ENCODE results near the gene ACOX2. TPM values are rescaled to one million over a fixed set of nuclear protein-coding genes. Genes with fewer than 3 reads are reported as not detected.
A peak's percentile ranks its signal among the peaks of the same experiment; 100 is the strongest.

The ACOX2 gene
- total RNA-seq, 4 donors from 2014 or later, result 5.7 to 12.2 (median 8.5) TPM

GRCh38 chr3:58572013-58572633, 35.1 kb upstream of the ACOX2 start:
- no peak overlapping the region for H3K27ac ChIP-seq
- H3K4me1 ChIP-seq, result peaks cover 25% of the 10 kb centered on the region
- WGBS, result 83% methylated on average over 13 of the region's 13 CpGs
- no peak overlapping the region for H3K4me3 ChIP-seq
- no peak for TF ChIP-seq CTCF (IDR thresholded peaks at IDR 0.05)
- TF ChIP-seq POLR2AphosphoS5 (IDR thresholded peaks at IDR 0.05), result no peak
- no peak for TF ChIP-seq EP300 (IDR thresholded peaks at IDR 0.05)
- no peaks in the 10 kb centered on the region for H3K27me3 ChIP-seq
- peak in 1 of 2 donors; percentile 8 for DNase-seq (ENCODE audit: low spot score in 2 of 2)
- peaks cover 1% of the 10 kb centered on the region for H3K36me3 ChIP-seq
- no peaks in the 10 kb centered on the region for H3K9me3 ChIP-seq

GRCh38 chr3:58570851-58571250, 33.9 kb upstream of the ACOX2 start:
- H3K27ac ChIP-seq, result no peak overlapping the region
- DNase-seq (ENCODE audit: low spot score in 2 of 2), result peak; percentile 20 to 32
- H3K4me1 ChIP-seq, result peaks cover 17% of the 10 kb centered on the region
- H3K27me3 ChIP-seq, result no peaks in the 10 kb centered on the region
- peaks cover 14% of the 10 kb centered on the region for H3K36me3 ChIP-seq
- TF ChIP-seq EP300 (IDR thresholded peaks at IDR 0.05), result no peak
- TF ChIP-seq POLR2AphosphoS5 (IDR thresholded peaks at IDR 0.05), result no peak
- TF ChIP-seq POLR2A (IDR thresholded peaks at IDR 0.05), result no peak
- TF ChIP-seq CTCF (IDR thresholded peaks at IDR 0.05), result no peak
- no peak overlapping the region for H3K4me3 ChIP-seq
- no peaks in the 10 kb centered on the region for H3K9me3 ChIP-seq
- WGBS, result 93% methylated on average over 5 of the region's 5 CpGs

GRCh38 chr3:58569287-58570001, 32.5 kb upstream of the ACOX2 start:
- 91% methylated on average over 12 of the region's 12 CpGs for WGBS
- DNase-seq (ENCODE audit: low spot score in 2 of 2), result peak in 1 of 2 donors; percentile 74
- H3K4me3 ChIP-seq, result no peak overlapping the region
- H3K27ac ChIP-seq, result no peak overlapping the region
- TF ChIP-seq EP300 (IDR thresholded peaks at IDR 0.05) (no peak), CTCF (IDR thresholded peaks at IDR 0.05) (no peak), POLR2A (IDR thresholded peaks at IDR 0.05) (no peak), POLR2AphosphoS5 (IDR thresholded peaks at IDR 0.05) (no peak)
- no peaks in the 10 kb centered on the region for H3K9me3 ChIP-seq
- peaks cover 8% of the 10 kb centered on the region for H3K4me1 ChIP-seq
- no peaks in the 10 kb centered on the region for H3K27me3 ChIP-seq
- peaks cover 16% of the 10 kb centered on the region for H3K36me3 ChIP-seq

- peaks cover 20% of the 10 kb centered on the region for H3K36me3 ChIP-seq
- H3K27ac ChIP-seq, result no peak overlapping the region
- H3K9me3 ChIP-seq, result no peaks in the 10 kb centered on the region
- TF ChIP-seq CTCF (IDR thresholded peaks at IDR 0.05) (peak; percentile 81 to 90), POLR2AphosphoS5 (IDR thresholded peaks at IDR 0.05) (no peak)
- H3K4me1 ChIP-seq, result peaks cover 8% of the 10 kb centered on the region
- no peak overlapping the region for H3K4me3 ChIP-seq
- peak; percentile 87 for DNase-seq (ENCODE audit: low spot score in 2 of 2)
- H3K27me3 ChIP-seq, result no peaks in the 10 kb centered on the region
- WGBS, result 31% methylated on average over 17 of the region's 17 CpGs
These were observed 31.7 kb upstream of the ACOX2 start for GRCh38 chr3:58568572-58569286.

- no peak overlapping the region for H3K27ac ChIP-seq
- no peak for TF ChIP-seq CTCF (IDR thresholded peaks at IDR 0.05)
- TF ChIP-seq POLR2AphosphoS5 (IDR thresholded peaks at IDR 0.05), result no peak
- no peak for TF ChIP-seq POLR2A (IDR thresholded peaks at IDR 0.05)
- TF ChIP-seq EP300 (IDR thresholded peaks at IDR 0.05), result no peak
- DNase-seq (ENCODE audit: low spot score in 2 of 2), result peak in 1 of 2 donors; percentile 78
- H3K4me1 ChIP-seq, result no peaks in the 10 kb centered on the region
- H3K4me3 ChIP-seq, result no peak overlapping the region
- no peaks in the 10 kb centered on the region for H3K27me3 ChIP-seq
- 90% methylated on average over 6 of the region's 7 CpGs for WGBS
- peaks cover 20% of the 10 kb centered on the region for H3K36me3 ChIP-seq
- H3K9me3 ChIP-seq, result no peaks in the 10 kb centered on the region
These were observed 30.2 kb upstream of the ACOX2 start for GRCh38 chr3:58567251-58567515.

Measured in suprapubic skin (tissue), 4 donors.